GM12873 (cell line): ENCODE measurements around the gene TMEM147.

Source experiments
- CTCF ChIP-seq: IDR thresholded peaks from 2 replicates; pipeline ENCODE4 v1.5.1; 2012; ENCODE audit warnings: low read depth, mild to moderate bottlenecking, moderate library complexity, low read length, control low read depth; ENCODE audit not compliant: insufficient read depth; ENCODE audit errors: missing control alignments

The TMEM147 gene

GRCh38 chr19:35512831-35513627 is 32.4 kb upstream of the TMEM147 start:
- no peak for TF ChIP-seq CTCF

DNA sequence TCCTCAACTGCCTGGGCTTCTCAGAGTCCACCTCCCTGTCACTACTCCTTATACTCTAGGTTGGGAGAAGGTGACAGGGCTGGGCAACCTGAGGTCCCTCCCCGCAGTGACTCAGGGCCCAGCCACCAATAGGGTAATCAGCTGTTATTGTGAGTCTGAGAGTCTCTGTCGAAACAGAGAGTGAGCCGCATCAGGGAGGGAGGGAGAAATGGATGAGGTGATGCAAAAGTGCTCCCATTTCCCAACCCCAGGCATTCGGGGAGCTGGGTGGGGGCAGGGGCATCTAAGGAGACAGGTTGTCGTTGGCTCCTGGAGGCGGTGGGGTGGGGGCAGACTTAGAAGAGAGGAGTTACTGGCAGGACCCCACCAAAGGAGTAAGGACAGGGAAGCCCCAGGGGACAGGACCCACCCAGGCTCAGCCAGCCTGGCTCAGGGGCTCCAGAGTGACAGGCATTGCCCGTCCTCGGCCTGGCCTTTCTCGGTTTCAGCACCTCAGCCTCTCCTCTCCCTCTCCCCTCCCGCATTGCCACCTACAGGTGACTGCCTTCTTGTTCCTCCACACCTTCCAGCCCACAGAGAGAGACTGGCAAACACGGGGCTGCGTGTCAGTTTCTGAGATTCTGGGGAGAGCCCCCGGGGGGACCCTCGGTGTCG is 31.7 kb upstream of the TMEM147 start, which contains the start of gene DMKN:
DMKN (minus strand) TSS at position 22 of the 654 bp plus-strand sequence. CDS start 174 bp downstream, outside the sequence.
- peak; percentile 24 for TF ChIP-seq CTCF

DNA sequence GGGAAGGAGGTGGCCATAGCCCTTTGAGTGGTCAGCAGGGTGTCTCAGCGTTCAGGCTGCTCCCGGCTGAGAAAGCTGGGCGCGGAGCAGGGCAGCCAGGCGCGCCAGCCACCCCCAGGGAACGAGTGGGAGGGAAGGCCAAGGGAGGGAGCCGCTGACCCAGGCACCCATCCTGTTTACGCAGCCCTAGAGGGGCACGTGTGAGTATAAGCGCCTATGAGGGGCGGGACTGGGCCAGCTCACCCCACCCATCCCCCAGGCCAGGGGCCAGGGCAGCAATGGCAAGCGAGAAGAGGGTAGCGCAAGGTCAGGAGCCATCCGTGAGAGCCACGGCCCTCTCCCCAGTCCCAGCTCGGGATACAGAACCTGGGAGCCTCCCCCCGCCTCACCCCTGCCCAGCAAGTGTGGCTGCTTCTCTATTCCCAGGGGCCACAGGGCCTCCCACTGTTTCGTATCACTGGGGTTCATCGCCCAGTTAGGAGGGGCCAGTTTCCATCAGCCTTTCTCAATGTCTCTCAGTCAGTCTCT is 31.1 kb upstream of the TMEM147 start:
- no peak for TF ChIP-seq CTCF

DNA sequence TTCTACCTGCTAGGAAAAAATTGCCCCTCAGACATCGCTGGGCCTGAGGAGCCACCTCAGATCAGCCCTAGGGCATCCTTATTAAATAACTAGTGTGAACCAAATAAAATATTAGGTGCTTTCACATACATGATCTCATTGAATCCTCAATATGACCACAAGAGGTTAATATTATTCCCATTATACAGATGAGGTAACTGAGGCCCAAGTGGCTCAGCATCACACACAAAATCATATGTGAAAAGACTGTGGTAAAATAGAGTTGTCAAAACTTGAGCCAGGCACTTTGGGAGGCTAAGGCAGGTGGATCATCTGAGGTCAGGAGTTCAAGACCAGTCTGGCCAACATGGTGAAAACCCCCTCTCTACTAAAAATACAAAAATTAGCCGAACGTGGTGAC is 29.1 kb upstream of the TMEM147 start:
- TF ChIP-seq CTCF: no peak

DNA sequence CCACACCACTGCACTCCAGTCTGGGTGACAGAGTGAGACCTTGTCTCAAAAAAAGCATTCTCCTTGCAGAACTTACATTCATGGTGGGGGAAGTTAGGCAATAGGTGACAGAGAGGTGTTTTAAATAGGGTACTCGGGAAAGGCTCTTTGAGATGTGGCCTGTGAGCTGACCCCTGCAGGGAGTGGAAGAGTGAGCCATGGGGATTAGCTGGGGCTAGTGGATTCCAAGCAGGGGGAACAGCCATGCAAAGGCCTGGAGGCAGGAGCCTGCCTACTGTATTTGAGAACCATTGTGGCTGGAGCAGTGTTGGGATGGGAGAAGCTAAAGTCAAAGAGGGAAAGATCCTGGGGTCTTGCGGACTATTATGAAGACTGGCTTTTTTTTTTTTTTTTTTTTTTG is 28.1 kb upstream of the TMEM147 start:
- no peak for TF ChIP-seq CTCF

DNA sequence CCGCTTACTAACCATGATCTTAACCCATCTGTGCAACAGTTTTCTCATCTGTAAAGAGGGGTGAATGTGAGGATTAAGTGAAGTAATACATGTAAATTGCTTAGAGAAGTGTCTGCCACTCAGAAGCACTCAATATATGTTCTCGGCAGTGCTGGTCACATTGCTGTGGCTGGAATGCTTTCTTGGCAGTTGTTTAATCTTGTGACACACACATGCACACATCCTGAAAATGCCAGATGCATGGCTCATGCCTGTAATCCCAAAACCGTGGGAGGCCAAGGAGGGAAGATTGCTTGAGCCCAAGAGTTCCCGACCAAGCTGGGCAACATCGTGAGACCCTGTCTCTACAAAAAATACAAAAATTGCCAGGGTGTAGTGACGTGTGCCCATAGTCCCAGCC is 27.1 kb upstream of the TMEM147 start:
- no peak for TF ChIP-seq CTCF

- TF ChIP-seq CTCF: no peak
Measured at GRCh38 chr19:35519291-35519690, 26.1 kb upstream of the TMEM147 start.
